Measurements from ENCODE around the gene FLNA. TPM values are rescaled to one million over a fixed set of nuclear protein-coding genes. Genes with fewer than 3 reads are reported as not detected.

Gene FLNA
- total RNA-seq, 6 donors from 2014 or later = 800 to 1,760 (median 1,298) TPM

GRCh38 chrX:154363706-154364439, 10.6 kb downstream of the FLNA start:
- Histone ChIP-seq H3K9me3 (no peaks in the 10 kb centered on the region), H3K4me1 (peaks cover 14 to 20% (median 15%) of the 10 kb centered on the region in 4 donors), H3K4me3 (no peak overlapping the region), H3K27me3 (no peaks in the 10 kb centered on the region), H3K27ac (no peak overlapping the region), H3K36me3 (peaks cover 16 to 87% (median 77%) of the 10 kb centered on the region in 4 donors)
- DNase-seq (peak in 1 of 2 donors; percentile 38), ATAC-seq (ENCODE audit: low FRiP score in 2 of 2) (no peak)
- no peak for TF ChIP-seq CTCF (IDR thresholded peaks at IDR 0.05)
- TF ChIP-seq EP300 (IDR thresholded peaks at IDR 0.05) = no peak
- no peak for TF ChIP-seq POLR2A (IDR thresholded peaks at IDR 0.05)
- no peak for TF ChIP-seq POLR2AphosphoS5 (IDR thresholded peaks at IDR 0.05)
- WGBS, 2 donors = 92 to 96% methylated on average over 4 to 18 of the region's 20 CpGs

- peaks cover 21 to 97% (median 86%) of the 10 kb centered on the region in 4 donors for H3K36me3 ChIP-seq
- ATAC-seq (ENCODE audit: low FRiP score in 2 of 2) = no peak
- 92 to 100% methylated on average over 9 to 23 of the region's 30 CpGs for WGBS, 2 donors
- H3K9me3 ChIP-seq = no peaks in the 10 kb centered on the region
- H3K4me3 ChIP-seq = no peak overlapping the region
- no peak for DNase-seq
- no peak for TF ChIP-seq POLR2AphosphoS5 (IDR thresholded peaks at IDR 0.05)
- TF ChIP-seq EP300 (IDR thresholded peaks at IDR 0.05) = no peak
- TF ChIP-seq CTCF (IDR thresholded peaks at IDR 0.05) = no peak
- TF ChIP-seq POLR2A (IDR thresholded peaks at IDR 0.05) = no peak
- H3K27ac ChIP-seq = no peak overlapping the region
- H3K27me3 ChIP-seq = no peaks in the 10 kb centered on the region
- H3K4me1 ChIP-seq = peaks cover 0 to 6% (median 2%) of the 10 kb centered on the region in 4 donors
These were observed 12.2 kb downstream of the FLNA start for GRCh38 chrX:154362085-154362742.

- WGBS, 2 donors = 94% methylated on average over 33 of the region's 34 CpGs; no CpG with 5 or more reads in 1 of the 2 donors
- peaks cover 24 to 97% (median 80%) of the 10 kb centered on the region in 4 donors for H3K36me3 ChIP-seq
- peaks cover 0 to 21% (median 7%) of the 10 kb centered on the region in 4 donors for H3K4me1 ChIP-seq
- H3K9me3 ChIP-seq = no peaks in the 10 kb centered on the region
- ATAC-seq (ENCODE audit: low FRiP score in 2 of 2) = no peak
- H3K4me3 ChIP-seq = no peak overlapping the region
- DNase-seq = peak in 1 of 2 donors; percentile 61
- H3K27me3 ChIP-seq = no peaks in the 10 kb centered on the region
- no peak overlapping the region for H3K27ac ChIP-seq
- no peak for TF ChIP-seq POLR2AphosphoS5 (IDR thresholded peaks at IDR 0.05)
- TF ChIP-seq POLR2A (IDR thresholded peaks at IDR 0.05) = no peak
- TF ChIP-seq EP300 (IDR thresholded peaks at IDR 0.05) = no peak
- TF ChIP-seq CTCF (IDR thresholded peaks at IDR 0.05) = no peak
These were observed 14.2 kb downstream of the FLNA start for GRCh38 chrX:154360155-154360713.

GRCh38 chrX:154359362-154360154, 14.9 kb downstream of the FLNA start:
- TF ChIP-seq EP300 (IDR thresholded peaks at IDR 0.05) (no peak), POLR2A (IDR thresholded peaks at IDR 0.05) (no peak), CTCF (IDR thresholded peaks at IDR 0.05) (no peak), POLR2AphosphoS5 (IDR thresholded peaks at IDR 0.05) (no peak)
- Histone ChIP-seq H3K36me3 (peaks cover 24 to 97% (median 77%) of the 10 kb centered on the region in 4 donors), H3K4me3 (no peak overlapping the region), H3K4me1 (peaks cover 0 to 22% (median 8%) of the 10 kb centered on the region in 4 donors), H3K27me3 (no peaks in the 10 kb centered on the region), H3K27ac (peak overlapping the region in 1 of 4 donors; percentile 2), H3K9me3 (no peaks in the 10 kb centered on the region)
- ATAC-seq (ENCODE audit: low FRiP score in 2 of 2) (no peak), DNase-seq (no peak)
- 96% methylated on average over 24 of the region's 41 CpGs; no CpG with 5 or more reads in 1 of the 2 donors for WGBS, 2 donors
